ENCODE results near the gene HIP1. TPM values are rescaled to one million over a fixed set of nuclear protein-coding genes. Genes with fewer than 3 reads are reported as not detected.
A peak's percentile ranks its signal among the peaks of the same experiment; 100 is the strongest.
"Not testable (repeated sequence)": the region's sequence is repeated elsewhere in the genome, so short reads cannot be mapped to it uniquely, and the experiment has no call there.

The HIP1 gene
- total RNA-seq, 1 donor from 2014 or later = 7.9 TPM

- POLR2A ChIA-PET = interaction anchor here (1.0 to 1.2 kb wide), 2 partner anchors 42 to 45 kb away, joined by 3 read pairs; no protein-coding TSS in a partner anchor
- Mint-ChIP-seq H3K4me3 (peak within 1 kb of the TSS; percentile 92), H3K4me1 (peaks cover 13% of the 10 kb centered on the region), H3K27ac (peak within 1 kb of the TSS; percentile 81)
- peak; percentile 70 for DNase-seq
- peak; percentile 98 for ATAC-seq (ENCODE audit: low read depth)
- CTCF ChIA-PET = interaction anchor here (1.0 kb wide), 1 partner anchor 276 kb away, joined by 3 read pairs; no protein-coding TSS in a partner anchor
- not testable (repeated sequence) for H3K36me3 Mint-ChIP-seq (ENCODE audit: low read depth); H3K27me3 Mint-ChIP-seq; H3K9me3 Mint-ChIP-seq
- intact Hi-C loops (cut with micrococcal nuclease) = loop anchor here (1.0 kb wide), 1 partner anchor 42 kb away; no protein-coding TSS in a partner anchor
These were observed 252.6 kb downstream of the HIP1 start, which contains the start of gene POM121C for GRCh38 chr7:75485979-75486643. Gene POM121C, minus strand, starts transcription at chr7:75486299. Its CDS starts 44,803 bp downstream, at chr7:75441496.

DNA sequence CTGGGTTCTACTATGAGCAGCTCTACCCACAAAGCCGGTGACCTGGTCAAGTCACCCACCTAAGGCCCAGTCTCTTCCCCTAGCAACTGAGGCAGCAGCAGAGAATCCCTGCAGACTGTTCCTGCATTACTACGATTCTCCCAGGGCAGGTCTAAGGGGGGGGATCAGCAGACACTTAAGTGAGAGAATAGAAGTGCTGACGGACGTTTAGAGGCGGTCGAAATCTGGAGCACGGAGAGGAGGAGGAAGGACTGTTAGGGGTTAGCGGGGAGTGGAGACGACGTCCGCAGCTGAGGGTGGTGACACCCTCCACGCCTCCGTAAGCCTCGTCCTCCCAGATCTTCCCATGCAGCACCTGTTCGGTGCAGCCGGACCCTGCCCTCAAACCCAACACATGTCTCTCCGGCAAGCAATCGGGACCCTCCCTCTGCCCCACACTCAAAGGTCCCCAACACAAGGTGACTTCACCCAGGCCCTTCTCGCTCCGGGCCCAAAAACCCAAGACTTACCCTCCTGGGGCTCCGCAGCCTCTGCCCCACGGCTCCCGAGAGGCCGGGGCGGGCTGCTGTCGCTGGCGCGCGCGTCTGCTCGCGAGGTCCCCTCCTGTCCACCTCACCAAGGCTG is 253.3 kb downstream of the HIP1 start:
- intact Hi-C loops (cut with micrococcal nuclease) = not testable (repeated sequence)
- DNase-seq = peak; percentile 27

More for the DNA sequence above, 253.3 kb downstream of the HIP1 start:
- ATAC-seq (ENCODE audit: low read depth) = peak; percentile 15
- H3K36me3 Mint-ChIP-seq (ENCODE audit: low read depth); CTCF ChIA-PET; H3K27me3 Mint-ChIP-seq; H3K9me3 Mint-ChIP-seq: not testable (repeated sequence)
- Mint-ChIP-seq H3K27ac (peak overlapping the region; percentile 81), H3K4me1 (peaks cover 13% of the 10 kb centered on the region), H3K4me3 (peak overlapping the region; percentile 92)
- POLR2A ChIA-PET = interaction anchor here (1.2 kb wide), 1 partner anchor 46 kb away, joined by 3 read pairs; no protein-coding TSS in a partner anchor

Other genes starting within 250 kb of the HIP1 start
- 0.20 TPM in 1 of 2 replicates, not detected in the other for gene SPDYE5, start 246.6 kb downstream of the HIP1 start, total RNA-seq
- not detected in 2 replicates for gene CCL26, start 33.3 kb upstream of the HIP1 start, total RNA-seq
- gene CCL24, start 74.9 kb upstream of the HIP1 start, total RNA-seq = 0.81 and 1.2 TPM in 2 replicates
- 28.4 and 32.8 TPM in 2 replicates for gene RHBDD2, start 140.1 kb upstream of the HIP1 start, total RNA-seq
- gene POR, start 176.2 kb upstream of the HIP1 start, total RNA-seq = 63.5 and 66.8 TPM in 2 replicates